ENCODE data around the gene PPARG. TPM values are rescaled to one million over a fixed set of nuclear protein-coding genes. Genes with fewer than 3 reads are reported as not detected.

The PPARG gene
- total RNA-seq, 3 donors from 2014 or later, result 0.47 to 1.8 (median 0.83) TPM

GRCh38 chr3:12312010-12312409 is 23.1 kb downstream of the PPARG start:
- Mint-ChIP-seq H3K4me3 (no peak overlapping the region), H3K4me1 (ENCODE audit: low read depth) (peaks cover 8% of the 10 kb centered on the region), H3K9me3 (no peaks in the 10 kb centered on the region), H3K27me3 (ENCODE audit: low read depth) (peaks cover 19% of the 10 kb centered on the region), H3K36me3 (ENCODE audit: insufficient read depth) (no peaks in the 10 kb centered on the region)
- peak; percentile 54 to 60 for ATAC-seq
- DNase-seq, result no peak

GRCh38 chr3:12313519-12313918 is 24.6 kb downstream of the PPARG start:
- no peak for DNase-seq
- H3K9me3 Mint-ChIP-seq, result no peaks in the 10 kb centered on the region
- peaks cover 15% of the 10 kb centered on the region for H3K27me3 Mint-ChIP-seq (ENCODE audit: low read depth)
- H3K4me1 Mint-ChIP-seq (ENCODE audit: low read depth), result peaks cover 5% of the 10 kb centered on the region
- H3K4me3 Mint-ChIP-seq, result no peak overlapping the region
- no peak for ATAC-seq
- H3K36me3 Mint-ChIP-seq (ENCODE audit: insufficient read depth), result no peaks in the 10 kb centered on the region

GRCh38 chr3:12316253-12316652 is 27.4 kb downstream of the PPARG start:
- Mint-ChIP-seq H3K9me3 (no peaks in the 10 kb centered on the region), H3K4me3 (no peak overlapping the region), H3K36me3 (ENCODE audit: insufficient read depth) (no peaks in the 10 kb centered on the region), H3K4me1 (ENCODE audit: low read depth) (peaks cover 3% of the 10 kb centered on the region), H3K27me3 (ENCODE audit: low read depth) (peaks cover 15% of the 10 kb centered on the region)
- ATAC-seq, result no peak
- DNase-seq, result no peak

- Mint-ChIP-seq H3K9me3 (no peaks in the 10 kb centered on the region), H3K36me3 (ENCODE audit: insufficient read depth) (no peaks in the 10 kb centered on the region), H3K4me1 (ENCODE audit: low read depth) (peaks cover under 1% of the 10 kb centered on the region), H3K4me3 (no peak overlapping the region), H3K27me3 (ENCODE audit: low read depth) (peaks cover 17% of the 10 kb centered on the region)
- no peak for DNase-seq
- ATAC-seq, result no peak
These were observed 28.0 kb downstream of the PPARG start for GRCh38 chr3:12316729-12317351.

- peaks cover 21% of the 10 kb centered on the region for H3K27me3 Mint-ChIP-seq (ENCODE audit: low read depth)
- H3K4me1 Mint-ChIP-seq (ENCODE audit: low read depth), result no peaks in the 10 kb centered on the region
- no peaks in the 10 kb centered on the region for H3K9me3 Mint-ChIP-seq
- no peak for DNase-seq
- no peak overlapping the region for H3K4me3 Mint-ChIP-seq
- no peaks in the 10 kb centered on the region for H3K36me3 Mint-ChIP-seq (ENCODE audit: insufficient read depth)
- ATAC-seq, result no peak
These were observed 29.0 kb downstream of the PPARG start for GRCh38 chr3:12317914-12318313.

- no peaks in the 10 kb centered on the region for H3K4me1 Mint-ChIP-seq (ENCODE audit: low read depth)
- H3K4me3 Mint-ChIP-seq, result no peak overlapping the region
- DNase-seq, result no peak
- H3K27me3 Mint-ChIP-seq (ENCODE audit: low read depth), result peaks cover 24% of the 10 kb centered on the region
- ATAC-seq, result no peak
- H3K9me3 Mint-ChIP-seq, result no peaks in the 10 kb centered on the region
- no peaks in the 10 kb centered on the region for H3K36me3 Mint-ChIP-seq (ENCODE audit: insufficient read depth)
These were observed 30.1 kb downstream of the PPARG start for GRCh38 chr3:12318758-12319621.

- peaks cover 17% of the 10 kb centered on the region for H3K27me3 Mint-ChIP-seq (ENCODE audit: low read depth)
- no peaks in the 10 kb centered on the region for H3K9me3 Mint-ChIP-seq
- H3K36me3 Mint-ChIP-seq (ENCODE audit: insufficient read depth), result no peaks in the 10 kb centered on the region
- ATAC-seq, result no peak
- H3K4me3 Mint-ChIP-seq, result no peak overlapping the region
- H3K4me1 Mint-ChIP-seq (ENCODE audit: low read depth), result no peaks in the 10 kb centered on the region
- no peak for DNase-seq
These were observed 32.1 kb downstream of the PPARG start for GRCh38 chr3:12321015-12321414.

- Mint-ChIP-seq H3K27me3 (ENCODE audit: low read depth) (peaks cover 18% of the 10 kb centered on the region), H3K4me3 (no peak overlapping the region), H3K36me3 (ENCODE audit: insufficient read depth) (no peaks in the 10 kb centered on the region), H3K4me1 (ENCODE audit: low read depth) (no peaks in the 10 kb centered on the region), H3K9me3 (no peaks in the 10 kb centered on the region)
- no peak for DNase-seq
- no peak for ATAC-seq
These were observed 34.4 kb downstream of the PPARG start for GRCh38 chr3:12323237-12323636.

GRCh38 chr3:12325586-12326515 is 37.0 kb downstream of the PPARG start:
- H3K4me1 Mint-ChIP-seq (ENCODE audit: low read depth), result no peaks in the 10 kb centered on the region
- H3K36me3 Mint-ChIP-seq (ENCODE audit: insufficient read depth), result no peaks in the 10 kb centered on the region
- H3K27me3 Mint-ChIP-seq (ENCODE audit: low read depth), result peaks cover 18% of the 10 kb centered on the region
- no peak overlapping the region for H3K4me3 Mint-ChIP-seq
- H3K9me3 Mint-ChIP-seq, result no peaks in the 10 kb centered on the region
- ATAC-seq (no peak), DNase-seq (no peak)

GRCh38 chr3:12327021-12327420 is 38.2 kb downstream of the PPARG start:
- ATAC-seq (no peak), DNase-seq (no peak)
- Mint-ChIP-seq H3K27me3 (ENCODE audit: low read depth) (peaks cover 16% of the 10 kb centered on the region), H3K9me3 (no peaks in the 10 kb centered on the region), H3K4me1 (ENCODE audit: low read depth) (no peaks in the 10 kb centered on the region), H3K4me3 (no peak overlapping the region), H3K36me3 (ENCODE audit: insufficient read depth) (no peaks in the 10 kb centered on the region)

- Mint-ChIP-seq H3K27me3 (ENCODE audit: low read depth) (peaks cover 8% of the 10 kb centered on the region), H3K36me3 (ENCODE audit: insufficient read depth) (no peaks in the 10 kb centered on the region), H3K4me1 (ENCODE audit: low read depth) (no peaks in the 10 kb centered on the region), H3K4me3 (no peak overlapping the region), H3K9me3 (no peaks in the 10 kb centered on the region)
- ATAC-seq, result no peak
- DNase-seq, result no peak
These were observed 39.4 kb downstream of the PPARG start for GRCh38 chr3:12328132-12328836.

- Mint-ChIP-seq H3K9me3 (no peaks in the 10 kb centered on the region), H3K36me3 (ENCODE audit: insufficient read depth) (no peaks in the 10 kb centered on the region), H3K4me1 (ENCODE audit: low read depth) (no peaks in the 10 kb centered on the region), H3K27me3 (ENCODE audit: low read depth) (peaks cover 8% of the 10 kb centered on the region), H3K4me3 (no peak overlapping the region)
- no peak for DNase-seq
- no peak for ATAC-seq
These were observed 40.1 kb downstream of the PPARG start for GRCh38 chr3:12328837-12329462.

- no peak for DNase-seq
- Mint-ChIP-seq H3K36me3 (ENCODE audit: insufficient read depth) (no peaks in the 10 kb centered on the region), H3K27me3 (ENCODE audit: low read depth) (no peaks in the 10 kb centered on the region), H3K9me3 (no peaks in the 10 kb centered on the region), H3K4me3 (no peak overlapping the region), H3K4me1 (ENCODE audit: low read depth) (peaks cover 16% of the 10 kb centered on the region)
- no peak for ATAC-seq
These were observed 45.9 kb downstream of the PPARG start for GRCh38 chr3:12334786-12335185.

Data from activated T-cell treated with anti-CD3 and anti-CD28 coated beads, Interleukin-2, amount 50 U/mL, for 4 hours (primary cell).